ENCODE results near the gene PRCP.

The PRCP gene

GRCh38 chr11:82818409-82819043, 81.7 kb downstream of the PRCP start:
- DNase-seq (ENCODE audit: low spot score) = no peak
- H3K4me3 Mint-ChIP-seq = no peak overlapping the region
- H3K4me1 Mint-ChIP-seq (ENCODE audit: low read depth) = no peaks in the 10 kb centered on the region
- no peaks in the 10 kb centered on the region for H3K9me3 Mint-ChIP-seq
- no peaks in the 10 kb centered on the region for H3K36me3 Mint-ChIP-seq (ENCODE audit: low read depth)
- H3K27me3 Mint-ChIP-seq (ENCODE audit: low read depth) = peaks cover 2% of the 10 kb centered on the region
- H3K27ac Mint-ChIP-seq = no peak overlapping the region

DNA sequence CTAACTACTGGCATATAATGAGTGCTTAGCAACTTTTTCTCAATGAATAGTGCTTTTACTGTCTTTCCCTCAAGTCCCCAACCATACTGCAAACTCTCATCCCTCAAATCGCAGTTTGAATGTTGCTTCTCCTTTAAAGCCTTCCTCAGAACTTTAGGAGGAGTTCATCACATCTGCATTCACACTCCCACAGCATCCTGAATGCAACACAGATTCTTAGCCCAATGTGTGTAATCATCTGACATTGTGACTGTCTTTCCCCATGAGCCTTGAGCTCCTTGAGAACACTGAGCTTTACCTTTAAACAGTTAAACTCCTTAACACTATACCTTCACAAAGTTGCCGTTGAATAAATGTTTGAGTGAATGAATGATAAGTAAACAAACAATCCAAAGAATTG, 84.8 kb downstream of the PRCP start:
- DNase-seq (ENCODE audit: low spot score) = no peak
- Mint-ChIP-seq H3K36me3 (ENCODE audit: low read depth) (no peaks in the 10 kb centered on the region), H3K4me1 (ENCODE audit: low read depth) (no peaks in the 10 kb centered on the region), H3K27ac (no peak overlapping the region), H3K9me3 (no peaks in the 10 kb centered on the region), H3K27me3 (ENCODE audit: low read depth) (peaks cover 2% of the 10 kb centered on the region), H3K4me3 (no peak overlapping the region)

DNA sequence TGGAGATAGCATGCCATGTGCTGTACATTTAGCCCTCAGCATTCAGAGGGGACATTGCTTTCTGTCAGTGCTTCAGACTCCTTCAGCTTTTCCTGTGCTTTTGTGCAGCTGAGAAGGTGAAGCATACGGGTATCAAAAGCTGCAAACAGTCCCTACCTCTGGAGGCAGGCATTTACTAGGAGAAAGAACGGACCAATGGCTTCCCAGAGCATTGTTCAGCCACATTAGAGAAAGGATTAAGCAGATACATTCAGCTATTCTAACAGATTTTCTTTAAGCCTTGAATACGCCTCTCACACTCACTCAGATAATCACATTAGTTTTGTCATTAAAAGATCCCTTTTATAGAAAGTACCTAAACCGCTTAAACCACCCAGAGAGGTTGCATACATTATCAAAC, 85.9 kb downstream of the PRCP start:
- H3K27me3 Mint-ChIP-seq (ENCODE audit: low read depth) = peaks cover 6% of the 10 kb centered on the region
- H3K4me3 Mint-ChIP-seq = no peak overlapping the region
- no peaks in the 10 kb centered on the region for H3K4me1 Mint-ChIP-seq (ENCODE audit: low read depth)
- H3K27ac Mint-ChIP-seq = no peak overlapping the region
- H3K36me3 Mint-ChIP-seq (ENCODE audit: low read depth) = no peaks in the 10 kb centered on the region
- DNase-seq (ENCODE audit: low spot score) = no peak
- no peaks in the 10 kb centered on the region for H3K9me3 Mint-ChIP-seq

DNA sequence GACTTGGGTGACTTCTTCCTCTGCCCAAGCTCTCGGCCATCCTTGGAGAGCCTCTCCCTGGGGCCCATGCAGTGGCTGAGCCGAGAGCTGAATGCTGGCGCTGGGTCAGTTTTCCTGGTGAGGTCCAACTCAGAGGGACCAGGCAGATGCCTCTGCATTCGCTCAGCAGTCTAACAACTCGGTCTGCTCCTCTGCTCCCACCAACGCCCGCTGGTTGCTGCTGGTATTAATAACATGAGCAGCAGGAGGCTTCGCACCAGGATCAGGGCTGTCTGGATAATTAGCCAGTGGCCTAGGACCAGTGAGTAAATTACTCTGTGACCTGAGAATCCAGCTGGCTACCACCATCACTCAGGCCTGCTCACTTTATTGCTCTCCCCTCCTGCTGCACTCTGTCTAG, 88.9 kb downstream of the PRCP start:
- H3K9me3 Mint-ChIP-seq = no peaks in the 10 kb centered on the region
- H3K27me3 Mint-ChIP-seq (ENCODE audit: low read depth) = peaks cover 12% of the 10 kb centered on the region
- no peak for DNase-seq (ENCODE audit: low spot score)

DNA sequence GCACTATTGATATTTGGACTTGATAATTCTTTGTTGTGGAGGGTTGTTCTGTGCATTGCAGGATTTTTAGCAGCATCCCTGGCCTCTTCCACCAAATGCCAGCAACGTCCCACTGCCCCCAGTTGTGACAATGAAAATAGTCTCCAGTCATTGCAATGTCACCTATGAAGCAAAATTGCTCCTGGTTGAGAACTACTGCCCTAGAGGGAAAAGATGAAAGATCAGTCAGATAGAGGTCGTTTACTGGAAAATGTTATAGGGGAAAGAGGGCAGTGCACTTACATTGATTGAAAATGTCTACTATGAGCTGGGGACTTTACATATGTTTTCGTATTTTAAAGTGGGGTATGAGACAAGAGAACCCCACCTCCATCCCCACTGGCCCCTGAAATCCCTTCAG, 89.5 kb downstream of the PRCP start:
- no peaks in the 10 kb centered on the region for H3K4me1 Mint-ChIP-seq (ENCODE audit: low read depth)
- H3K36me3 Mint-ChIP-seq (ENCODE audit: low read depth) = no peaks in the 10 kb centered on the region
- H3K4me3 Mint-ChIP-seq = no peak overlapping the region
- peaks cover 18% of the 10 kb centered on the region for H3K27me3 Mint-ChIP-seq (ENCODE audit: low read depth)
- H3K9me3 Mint-ChIP-seq = no peaks in the 10 kb centered on the region
- DNase-seq (ENCODE audit: low spot score) = no peak
- no peak overlapping the region for H3K27ac Mint-ChIP-seq

More for the DNA sequence above, 88.9 kb downstream of the PRCP start:
- H3K4me1 Mint-ChIP-seq (ENCODE audit: low read depth) = no peaks in the 10 kb centered on the region
- no peaks in the 10 kb centered on the region for H3K36me3 Mint-ChIP-seq (ENCODE audit: low read depth)
- H3K4me3 Mint-ChIP-seq = no peak overlapping the region
- no peak overlapping the region for H3K27ac Mint-ChIP-seq

GRCh38 chr11:82810326-82810725, 89.9 kb downstream of the PRCP start:
- no peak for DNase-seq (ENCODE audit: low spot score)
- no peaks in the 10 kb centered on the region for H3K36me3 Mint-ChIP-seq (ENCODE audit: low read depth)
- no peak overlapping the region for H3K27ac Mint-ChIP-seq
- H3K9me3 Mint-ChIP-seq = no peaks in the 10 kb centered on the region
- no peaks in the 10 kb centered on the region for H3K4me1 Mint-ChIP-seq (ENCODE audit: low read depth)
- H3K4me3 Mint-ChIP-seq = no peak overlapping the region
- H3K27me3 Mint-ChIP-seq (ENCODE audit: low read depth) = peaks cover 20% of the 10 kb centered on the region

- H3K4me1 Mint-ChIP-seq (ENCODE audit: low read depth) = no peaks in the 10 kb centered on the region
- DNase-seq (ENCODE audit: low spot score) = no peak
- no peaks in the 10 kb centered on the region for H3K9me3 Mint-ChIP-seq
- H3K27me3 Mint-ChIP-seq (ENCODE audit: low read depth) = peaks cover 23% of the 10 kb centered on the region
- H3K4me3 Mint-ChIP-seq = no peak overlapping the region
- no peaks in the 10 kb centered on the region for H3K36me3 Mint-ChIP-seq (ENCODE audit: low read depth)
- H3K27ac Mint-ChIP-seq = no peak overlapping the region
These were observed 92.6 kb downstream of the PRCP start for GRCh38 chr11:82807646-82808045.

DNA sequence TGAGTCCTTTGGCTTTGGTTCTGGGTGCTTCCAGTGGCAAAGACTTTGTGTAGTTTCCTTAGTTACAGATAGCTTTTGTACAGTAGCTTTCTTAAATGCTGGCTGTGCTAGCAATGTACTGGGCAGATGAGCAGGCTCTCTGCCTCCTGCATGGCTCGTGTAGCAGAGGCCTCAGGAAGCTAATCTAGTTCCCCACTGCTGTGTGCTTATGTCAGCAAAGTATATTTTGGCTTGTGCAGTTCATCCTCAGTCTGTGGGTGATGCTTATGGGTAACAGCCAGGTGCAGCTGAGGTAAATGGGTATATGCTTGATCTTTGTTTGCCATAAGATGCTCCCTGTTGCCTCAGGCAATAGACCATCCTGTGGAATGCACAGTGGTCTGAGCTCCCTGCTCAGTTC, 97.5 kb downstream of the PRCP start:
- no peaks in the 10 kb centered on the region for H3K4me1 Mint-ChIP-seq (ENCODE audit: low read depth)
- no peaks in the 10 kb centered on the region for H3K9me3 Mint-ChIP-seq
- no peak overlapping the region for H3K4me3 Mint-ChIP-seq
- no peaks in the 10 kb centered on the region for H3K36me3 Mint-ChIP-seq (ENCODE audit: low read depth)
- DNase-seq (ENCODE audit: low spot score) = no peak
- peaks cover 21% of the 10 kb centered on the region for H3K27me3 Mint-ChIP-seq (ENCODE audit: low read depth)
- H3K27ac Mint-ChIP-seq = no peak overlapping the region

DNA sequence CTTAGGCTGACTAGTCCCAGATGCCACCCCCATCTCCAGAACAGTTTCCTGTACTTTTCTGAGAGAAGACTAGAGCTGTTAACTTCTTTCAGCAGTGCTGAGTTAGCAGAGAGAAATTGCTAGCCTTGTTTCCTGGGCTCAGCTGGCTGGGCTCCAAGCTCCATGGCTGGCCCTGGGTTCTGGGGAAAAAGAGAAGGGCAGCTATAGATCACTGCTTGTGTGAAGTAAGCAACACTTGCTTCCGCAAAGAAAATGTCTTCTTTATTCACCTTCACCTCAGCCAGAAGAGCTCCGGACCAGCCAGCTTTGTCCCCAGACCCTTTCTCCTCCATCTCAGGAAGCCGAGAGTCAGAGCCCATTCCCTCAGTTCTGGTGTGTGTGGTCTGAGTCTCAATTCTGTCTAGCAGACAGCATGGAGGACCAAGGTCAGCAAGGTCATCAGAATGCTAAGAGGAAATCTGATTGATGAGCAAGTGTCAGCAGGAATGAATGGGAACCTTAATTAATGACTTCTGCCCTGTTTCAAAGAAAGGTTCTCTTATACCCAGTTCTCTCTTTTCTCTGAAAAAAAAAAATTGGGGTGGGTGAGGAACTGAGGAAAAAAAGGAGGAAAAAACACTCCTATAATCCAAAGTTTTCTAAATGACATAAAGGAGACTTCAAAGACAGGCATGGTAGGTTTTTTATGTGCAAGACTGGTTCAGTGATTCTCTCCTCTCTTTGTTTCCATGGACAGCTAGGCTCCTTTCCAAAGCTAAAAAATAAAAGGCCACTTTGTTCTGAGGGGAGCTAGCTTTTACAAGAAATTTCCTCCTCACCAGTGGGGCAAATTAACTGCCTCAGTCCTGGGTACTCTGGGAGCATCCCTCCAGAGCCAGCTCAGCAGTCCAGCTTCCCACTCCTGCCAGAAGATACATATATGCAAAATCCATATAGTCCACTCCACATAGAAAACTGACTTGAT, 103.0 kb downstream of the PRCP start:
- H3K36me3 Mint-ChIP-seq (ENCODE audit: low read depth) = no peaks in the 10 kb centered on the region
- peaks cover 4% of the 10 kb centered on the region for H3K27me3 Mint-ChIP-seq (ENCODE audit: low read depth)
- no peaks in the 10 kb centered on the region for H3K9me3 Mint-ChIP-seq
- DNase-seq (ENCODE audit: low spot score) = no peak
- no peak overlapping the region for H3K4me3 Mint-ChIP-seq
- no peaks in the 10 kb centered on the region for H3K4me1 Mint-ChIP-seq (ENCODE audit: low read depth)
- no peak overlapping the region for H3K27ac Mint-ChIP-seq

- Mint-ChIP-seq H3K4me1 (ENCODE audit: low read depth) (no peaks in the 10 kb centered on the region), H3K27ac (no peak overlapping the region), H3K9me3 (no peaks in the 10 kb centered on the region), H3K27me3 (ENCODE audit: low read depth) (no peaks in the 10 kb centered on the region), H3K4me3 (no peak overlapping the region), H3K36me3 (ENCODE audit: low read depth) (no peaks in the 10 kb centered on the region)
- DNase-seq (ENCODE audit: low spot score) = no peak
These were observed 105.7 kb downstream of the PRCP start for GRCh38 chr11:82794490-82794889.

GRCh38 chr11:82792822-82793569, 107.2 kb downstream of the PRCP start:
- Mint-ChIP-seq H3K4me3 (no peak overlapping the region), H3K36me3 (ENCODE audit: low read depth) (no peaks in the 10 kb centered on the region), H3K27me3 (ENCODE audit: low read depth) (no peaks in the 10 kb centered on the region), H3K4me1 (ENCODE audit: low read depth) (no peaks in the 10 kb centered on the region), H3K9me3 (no peaks in the 10 kb centered on the region), H3K27ac (no peak overlapping the region)
- DNase-seq (ENCODE audit: low spot score) = no peak

GRCh38 chr11:82792319-82792718, 107.9 kb downstream of the PRCP start:
- H3K9me3 Mint-ChIP-seq = no peaks in the 10 kb centered on the region
- no peaks in the 10 kb centered on the region for H3K4me1 Mint-ChIP-seq (ENCODE audit: low read depth)
- no peak overlapping the region for H3K4me3 Mint-ChIP-seq
- no peaks in the 10 kb centered on the region for H3K27me3 Mint-ChIP-seq (ENCODE audit: low read depth)
- H3K27ac Mint-ChIP-seq = no peak overlapping the region
- no peak for DNase-seq (ENCODE audit: low spot score)
- H3K36me3 Mint-ChIP-seq (ENCODE audit: low read depth) = no peaks in the 10 kb centered on the region

DNA sequence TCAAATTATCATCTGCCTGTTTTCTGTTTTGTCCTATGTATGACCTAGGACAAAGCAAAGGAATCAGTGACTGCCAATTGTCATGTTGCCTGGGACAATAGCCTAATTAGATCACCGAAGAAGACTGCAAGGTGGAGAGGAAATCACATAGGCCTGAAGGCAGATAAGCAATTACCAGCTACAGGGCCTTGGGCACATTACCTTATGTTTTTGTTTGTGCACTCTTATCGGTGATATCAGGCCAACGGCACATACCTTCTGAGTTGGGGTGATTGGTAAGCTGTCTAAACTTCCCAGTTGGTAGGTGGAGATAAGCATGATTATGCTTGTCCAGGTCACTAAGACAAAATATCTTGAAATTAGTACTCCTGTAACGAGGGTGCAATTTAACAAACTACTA, 108.5 kb downstream of the PRCP start:
- no peaks in the 10 kb centered on the region for H3K9me3 Mint-ChIP-seq
- DNase-seq (ENCODE audit: low spot score) = no peak
- no peaks in the 10 kb centered on the region for H3K36me3 Mint-ChIP-seq (ENCODE audit: low read depth)
- H3K27me3 Mint-ChIP-seq (ENCODE audit: low read depth) = no peaks in the 10 kb centered on the region
- H3K27ac Mint-ChIP-seq = no peak overlapping the region
- no peaks in the 10 kb centered on the region for H3K4me1 Mint-ChIP-seq (ENCODE audit: low read depth)
- no peak overlapping the region for H3K4me3 Mint-ChIP-seq

Data from T-helper 2 cell treated with Interferon-gamma antibody and Interleukin-4, amounts not matched to agents 5 μg/mL and 100 μg/mL, for 36 hours (primary cell).